ENCODE results near the gene HOXD3.

HOXD3 gene

GRCh38 chr2:176177580-176178037, 20.5 kb downstream of the HOXD3 start:
- DNase-seq (ENCODE audit: low spot score) = no peak

DNA sequence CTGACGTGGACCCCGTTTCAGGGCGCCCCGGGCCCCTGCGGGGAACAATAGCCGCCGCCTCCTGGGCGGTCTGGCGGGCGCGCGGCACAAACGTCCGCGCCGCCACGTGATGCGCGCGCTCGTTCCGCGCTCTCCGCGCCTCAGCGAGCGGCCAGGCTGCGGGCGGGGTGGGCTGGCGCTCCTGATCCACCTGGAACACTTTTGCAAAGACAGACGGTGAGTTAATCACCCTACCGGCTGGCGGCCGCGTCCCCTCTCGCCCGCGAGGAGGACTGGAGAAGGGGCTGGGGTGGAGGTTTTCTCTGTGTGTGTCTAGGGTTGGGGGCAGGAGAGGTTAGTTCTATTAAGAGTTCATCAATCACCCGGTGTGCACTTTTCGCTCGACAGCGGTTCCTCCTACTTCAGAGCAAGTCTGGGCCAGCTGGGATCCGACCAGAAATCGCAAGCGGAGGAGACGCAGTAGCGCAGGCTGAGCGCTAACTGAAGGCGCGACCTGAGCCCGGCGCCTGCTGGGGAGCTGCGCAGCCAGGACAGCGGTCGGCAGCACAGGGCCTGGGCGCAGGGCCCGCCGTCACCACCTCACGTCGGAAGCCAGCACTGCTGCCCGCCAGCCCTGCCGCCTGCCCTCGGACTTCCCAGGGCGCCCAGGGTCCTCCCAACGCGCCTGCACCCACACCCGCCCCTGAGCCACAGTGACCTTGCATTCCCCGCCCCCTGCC, 21.1 kb downstream of the HOXD3 start:
- peak; percentile 67 for DNase-seq (ENCODE audit: low spot score)

- DNase-seq (ENCODE audit: low spot score) = no peak
Observed at GRCh38 chr2:176178757-176179295, 21.7 kb downstream of the HOXD3 start.

DNA sequence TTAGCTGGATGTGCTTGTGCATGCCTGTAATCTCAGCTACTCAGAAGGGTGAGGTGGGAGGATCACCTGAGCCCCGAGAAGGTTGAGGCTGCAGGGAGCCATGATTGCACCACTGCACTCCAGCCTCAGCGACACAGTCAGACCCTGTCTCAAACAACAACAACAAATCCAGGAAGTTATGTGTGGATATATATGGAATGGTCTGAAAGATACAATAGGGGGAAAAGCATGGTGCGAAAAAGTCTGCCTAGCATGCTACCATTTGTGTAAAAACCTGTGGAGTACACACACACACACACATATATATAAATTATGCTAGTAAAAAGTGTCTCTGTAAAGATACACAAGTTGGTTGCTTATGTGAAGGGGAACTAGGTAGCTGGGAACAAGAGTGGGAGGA, 24.4 kb downstream of the HOXD3 start:
- no peak for DNase-seq (ENCODE audit: low spot score)

DNA sequence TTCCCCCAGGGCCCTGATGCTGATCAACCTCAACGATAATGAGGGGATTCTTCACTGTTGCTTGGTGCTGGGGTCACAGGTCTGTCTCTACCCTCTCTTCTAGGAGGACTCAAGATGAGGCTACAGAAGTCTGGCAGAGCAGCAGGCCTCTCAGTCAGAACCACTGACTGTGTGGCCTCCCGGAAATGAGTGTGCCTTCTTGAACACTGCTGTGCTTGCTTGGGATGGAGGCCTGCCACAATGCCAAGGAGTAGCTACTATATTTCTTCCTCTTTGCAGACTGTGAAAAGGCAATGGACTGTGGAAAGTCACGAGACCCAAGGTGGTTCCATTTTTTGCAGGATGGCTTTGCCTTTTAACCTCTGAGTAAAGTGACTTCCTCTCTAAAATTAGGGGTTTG, 25.6 kb downstream of the HOXD3 start:
- DNase-seq (ENCODE audit: low spot score) = no peak

- no peak for DNase-seq (ENCODE audit: low spot score)
Observed at GRCh38 chr2:176184749-176185148, 27.6 kb downstream of the HOXD3 start.

GRCh38 chr2:176186024-176186423, 28.9 kb downstream of the HOXD3 start:
- DNase-seq (ENCODE audit: low spot score) = no peak

GRCh38 chr2:176187200-176187898, 30.2 kb downstream of the HOXD3 start:
- DNase-seq (ENCODE audit: low spot score) = no peak

- peak; percentile 71 for DNase-seq (ENCODE audit: low spot score)
Observed at GRCh38 chr2:176187899-176188773, 31.0 kb downstream of the HOXD3 start, which contains the start of gene HOXD1. Gene HOXD1, plus strand, starts transcription at chr2:176188668. Its CDS starts 134 bp downstream, at chr2:176188802.

GRCh38 chr2:176188774-176189680, 31.9 kb downstream of the HOXD3 start:
- DNase-seq (ENCODE audit: low spot score) = peak; percentile 70

- peak; percentile 68 for DNase-seq (ENCODE audit: low spot score)
Observed at GRCh38 chr2:176189681-176190641, 32.9 kb downstream of the HOXD3 start.

DNA sequence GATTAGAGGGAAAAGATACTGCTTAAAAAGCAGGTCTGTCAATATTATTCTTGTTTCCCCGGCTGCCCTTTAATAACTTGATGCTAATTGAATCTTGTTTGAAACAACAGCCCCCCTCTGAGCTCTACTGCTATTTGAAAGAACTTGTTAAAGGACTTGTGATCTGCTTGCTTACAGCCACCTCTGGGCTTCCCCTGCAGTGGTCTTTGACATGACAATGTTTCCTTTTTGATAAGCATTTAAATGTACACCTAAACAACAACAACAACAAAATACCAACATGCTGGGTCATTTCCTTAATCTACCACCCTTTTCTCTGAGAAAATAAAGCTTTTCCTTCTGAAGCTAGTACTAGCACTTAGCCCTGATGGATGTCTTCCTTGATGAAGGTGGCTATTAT, 35.2 kb downstream of the HOXD3 start:
- DNase-seq (ENCODE audit: low spot score) = no peak

DNA sequence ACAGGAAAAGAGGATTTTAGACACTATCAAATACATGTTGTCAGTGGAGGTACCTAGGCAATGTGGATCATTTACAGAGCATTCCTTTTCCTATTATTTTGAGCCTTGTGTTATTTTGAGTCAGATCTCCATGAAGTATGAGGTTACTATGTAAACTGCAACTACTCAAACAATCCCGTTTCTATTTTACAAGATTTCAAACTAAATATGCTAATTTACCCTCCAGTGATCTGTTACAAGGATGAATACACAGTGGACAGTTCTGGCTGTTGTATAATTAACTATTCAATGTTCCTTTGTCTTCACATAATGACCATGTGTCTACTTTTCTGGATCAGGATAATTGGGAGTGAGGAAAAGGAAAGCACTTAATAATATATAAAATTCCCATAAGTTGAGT, 35.9 kb downstream of the HOXD3 start:
- no peak for DNase-seq (ENCODE audit: low spot score)

DNA sequence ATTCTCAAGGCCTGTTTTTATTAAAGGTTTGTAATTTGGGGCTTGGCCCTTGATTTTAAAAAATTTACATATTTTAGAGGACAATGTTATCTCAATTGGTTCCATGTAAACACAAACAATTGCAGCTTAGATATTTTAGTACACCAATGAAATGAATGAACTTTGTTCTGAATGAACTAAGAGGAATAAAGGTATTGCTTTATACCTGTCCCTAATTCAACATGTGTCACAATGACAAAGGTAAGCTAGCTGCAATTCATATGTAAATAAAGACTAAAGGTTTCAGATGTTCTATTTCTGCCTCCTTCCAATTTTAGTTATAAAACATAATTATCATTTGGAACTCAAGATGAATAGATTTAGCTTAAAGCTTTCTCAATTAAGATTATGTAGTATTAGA, 42.8 kb downstream of the HOXD3 start:
- no peak for DNase-seq (ENCODE audit: low spot score)

DNA sequence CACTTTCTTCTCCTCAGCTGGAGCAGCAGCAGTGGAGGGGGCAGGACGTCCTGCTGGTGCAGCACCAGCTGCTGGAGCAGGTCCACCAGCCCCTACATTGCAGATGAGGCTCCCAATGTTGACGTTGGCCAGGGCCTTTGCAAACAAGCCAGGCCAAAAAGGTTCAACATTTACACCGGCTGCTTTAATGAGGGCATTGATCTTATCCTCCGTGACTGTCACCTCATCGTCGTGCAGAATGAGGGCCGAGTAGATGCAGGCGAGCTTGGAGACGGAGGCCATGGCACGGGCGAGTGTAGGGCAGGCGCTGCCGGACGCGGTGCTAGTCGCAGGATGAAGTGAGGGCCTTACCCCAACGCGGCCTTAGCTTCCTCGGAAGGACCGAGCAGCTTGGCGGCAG, 43.9 kb downstream of the HOXD3 start:
- DNase-seq (ENCODE audit: low spot score) = no peak

GRCh38 chr2:176202491-176202890, 45.4 kb downstream of the HOXD3 start:
- no peak for DNase-seq (ENCODE audit: low spot score)

GRCh38 chr2:176205126-176205525, 48.0 kb downstream of the HOXD3 start:
- no peak for DNase-seq (ENCODE audit: low spot score)

DNA sequence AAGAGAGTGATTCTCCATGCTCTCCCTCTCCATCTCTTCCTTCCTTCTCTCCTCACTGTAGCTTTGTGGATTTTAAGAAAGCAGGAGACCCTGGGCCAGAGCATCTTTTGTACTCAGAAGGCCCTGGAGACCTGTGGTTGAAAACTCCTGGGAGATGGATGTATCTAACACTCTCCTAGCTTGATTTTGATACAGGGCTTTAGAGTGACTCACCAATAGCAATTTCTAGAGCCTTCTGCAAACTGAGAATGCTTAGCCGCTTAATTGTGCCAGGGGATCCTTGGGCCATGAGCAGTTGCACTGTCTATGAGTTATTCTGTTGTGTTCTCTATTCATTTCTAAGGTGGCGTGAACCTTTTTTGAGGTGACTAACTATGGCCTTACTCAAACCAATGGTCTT, 49.0 kb downstream of the HOXD3 start:
- DNase-seq (ENCODE audit: low spot score) = no peak

GRCh38 chr2:176206682-176207081, 49.6 kb downstream of the HOXD3 start:
- no peak for DNase-seq (ENCODE audit: low spot score)

GRCh38 chr2:176211110-176211509, 54.0 kb downstream of the HOXD3 start:
- no peak for DNase-seq (ENCODE audit: low spot score)

All from left forelimb (tissue), 1 donor.